Stimulated activated CD8-positive, alpha-beta memory T cell treated with anti-CD3 and anti-CD28 coated beads, Interleukin-2, amount 100 ng/mL, for 1 hour (primary cell): ENCODE data around the gene DENND4A.
"Not testable (repeated sequence)": the region's sequence is repeated elsewhere in the genome, so short reads cannot be mapped to it uniquely, and the experiment has no call there.

Experiments used
- DNase-seq, 2 donors: peaks; one replicate each; pipeline ENCODE4 v3.0.0-alpha.2; 2020; ENCODE audit warnings: low read depth in 2 of 2

Gene DENND4A

DNA sequence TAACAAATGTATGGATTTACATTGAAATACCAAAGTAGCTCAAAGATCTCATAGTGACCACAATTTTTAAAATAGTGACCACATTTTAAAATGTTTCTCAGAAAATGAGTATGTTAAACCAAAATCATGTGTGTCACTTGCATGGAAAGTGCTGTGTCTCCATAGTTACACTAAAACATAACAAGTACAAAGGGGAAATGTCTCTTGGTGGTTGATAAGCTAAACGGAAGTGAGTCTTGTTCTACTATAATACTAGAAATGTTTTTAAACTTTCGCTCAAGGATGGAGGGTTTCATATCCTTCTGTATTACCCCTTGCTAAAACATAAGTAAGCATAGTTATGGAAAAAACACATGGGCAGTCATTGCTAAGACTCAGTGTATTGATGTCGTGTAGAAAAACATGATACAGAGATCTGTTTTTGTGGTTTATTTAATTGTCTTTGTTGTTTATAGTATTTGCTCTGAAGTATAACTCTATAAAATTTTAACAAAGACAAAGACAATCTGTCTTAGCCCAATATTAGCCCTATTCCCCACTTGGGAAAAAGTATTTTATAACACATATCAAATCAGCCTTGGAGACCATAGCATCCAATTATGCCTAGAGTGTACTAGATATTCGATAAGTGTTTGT is 27.0 kb upstream of the DENND4A start:
- no peak for DNase-seq

DNA sequence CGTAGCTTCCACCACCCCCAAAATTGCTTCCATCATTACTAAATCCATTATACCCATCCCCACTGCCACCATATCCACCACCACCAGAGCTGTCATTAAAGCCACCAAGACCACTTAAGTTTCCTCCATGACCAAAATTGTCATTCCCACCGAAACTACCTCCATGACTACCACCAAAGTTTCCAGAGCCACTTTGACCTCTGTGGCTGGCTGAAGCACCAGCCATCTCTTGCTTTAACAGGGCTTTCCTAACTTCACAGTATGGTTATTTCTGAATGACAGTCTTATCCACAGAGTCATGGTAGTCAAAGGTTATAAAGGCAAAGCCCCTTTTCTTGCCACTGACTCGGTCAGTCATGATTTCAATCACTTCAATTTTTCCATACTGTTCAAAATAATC is 24.3 kb upstream of the DENND4A start:
- no peak for DNase-seq

DNA sequence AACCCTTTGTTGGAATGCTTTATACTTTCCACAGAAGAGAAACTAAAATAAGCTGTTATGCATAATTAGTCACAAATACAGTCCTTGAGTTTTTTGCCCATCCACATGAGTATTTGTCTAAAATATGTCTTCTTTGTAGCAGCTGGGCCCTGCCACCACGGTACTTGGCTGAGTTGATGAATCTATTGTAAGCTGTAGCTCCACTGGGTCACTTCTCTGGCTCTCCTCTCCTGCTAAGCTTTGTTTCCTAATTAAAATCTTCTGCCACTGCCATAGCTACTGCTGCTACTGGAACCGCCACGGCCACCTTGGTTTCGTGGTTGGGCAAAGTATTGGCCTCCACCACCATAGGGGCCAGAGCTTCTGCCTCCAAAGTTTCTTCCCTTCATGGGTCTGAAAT is 23.9 kb upstream of the DENND4A start:
- not testable (repeated sequence) for DNase-seq

DNA sequence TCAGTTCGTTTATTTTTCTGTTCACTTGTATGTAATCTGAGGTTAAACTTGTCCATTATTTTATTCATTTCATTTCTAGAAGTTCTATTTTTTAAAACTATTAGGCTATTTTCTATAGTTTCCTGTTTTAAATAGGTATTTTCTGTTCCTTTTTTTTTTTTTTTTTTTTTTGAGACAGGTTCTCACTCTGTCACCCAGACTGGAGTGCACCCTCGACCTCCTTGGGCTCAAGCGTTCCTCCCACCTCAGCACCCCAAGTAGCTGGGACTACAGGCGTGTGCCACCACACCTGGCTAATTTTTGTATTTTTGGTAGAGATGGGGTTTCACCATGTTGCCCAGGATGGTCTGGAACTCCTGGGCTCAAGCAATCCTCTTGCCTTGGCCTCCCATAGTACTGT is 22.2 kb upstream of the DENND4A start:
- DNase-seq: not testable (repeated sequence)

DNA sequence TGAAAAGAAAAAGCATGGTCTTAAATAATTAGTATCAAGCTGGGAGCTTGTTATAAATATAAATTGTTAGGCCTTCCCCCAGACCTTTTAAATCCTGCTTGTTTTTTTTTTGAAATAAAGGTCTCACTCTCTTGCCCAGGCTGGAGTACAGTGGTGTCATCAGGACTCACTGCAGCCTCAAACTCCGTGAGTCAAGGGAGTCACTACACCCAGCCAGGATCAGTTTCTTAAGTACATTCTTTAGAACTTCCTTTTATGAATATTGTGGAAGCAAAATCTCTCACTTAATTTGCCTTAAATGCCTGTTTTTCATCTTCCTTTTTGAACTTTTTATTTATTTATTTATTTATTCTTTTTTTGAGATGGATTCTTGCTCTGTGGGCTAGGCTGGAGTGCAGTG is 20.8 kb upstream of the DENND4A start:
- no peak for DNase-seq

DNA sequence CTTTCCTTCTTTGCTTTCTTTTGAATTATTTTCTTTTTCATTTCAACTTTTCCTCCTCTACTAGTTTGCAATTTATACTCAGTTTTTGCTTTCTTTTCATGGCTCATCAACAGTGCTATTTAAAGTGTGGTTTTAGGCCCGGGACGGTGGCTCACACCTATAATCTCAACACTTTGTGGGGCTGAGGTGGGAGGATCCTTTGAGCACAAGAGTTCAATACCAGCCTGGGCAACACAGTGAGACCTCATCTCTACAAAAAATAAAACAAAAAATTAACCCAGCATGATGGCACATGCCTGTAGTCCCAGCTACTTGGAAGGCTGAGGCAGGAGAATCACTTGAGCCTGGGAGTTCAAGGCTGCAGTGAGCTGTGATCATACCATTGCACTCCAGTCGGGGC is 20.4 kb upstream of the DENND4A start:
- DNase-seq: no peak

DNA sequence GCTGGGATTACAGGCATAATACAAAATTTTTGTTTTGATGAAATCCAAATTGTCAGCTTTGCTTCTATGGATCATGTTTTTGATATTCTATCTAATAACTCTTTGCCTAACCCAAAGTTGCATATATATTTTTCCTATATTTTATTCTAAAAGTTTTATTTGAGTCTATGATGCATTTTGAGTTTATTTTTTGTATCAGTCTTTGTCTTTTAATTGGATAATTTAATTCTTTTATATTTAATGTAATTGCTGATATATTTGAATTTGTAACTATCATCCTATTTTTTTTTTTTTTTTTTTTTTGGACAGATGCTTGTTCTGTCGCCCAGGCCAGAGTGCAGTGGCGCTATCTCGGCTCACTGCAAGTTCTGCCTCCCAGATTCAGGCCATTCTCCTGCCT is 19.7 kb upstream of the DENND4A start:
- no peak for DNase-seq

DNA sequence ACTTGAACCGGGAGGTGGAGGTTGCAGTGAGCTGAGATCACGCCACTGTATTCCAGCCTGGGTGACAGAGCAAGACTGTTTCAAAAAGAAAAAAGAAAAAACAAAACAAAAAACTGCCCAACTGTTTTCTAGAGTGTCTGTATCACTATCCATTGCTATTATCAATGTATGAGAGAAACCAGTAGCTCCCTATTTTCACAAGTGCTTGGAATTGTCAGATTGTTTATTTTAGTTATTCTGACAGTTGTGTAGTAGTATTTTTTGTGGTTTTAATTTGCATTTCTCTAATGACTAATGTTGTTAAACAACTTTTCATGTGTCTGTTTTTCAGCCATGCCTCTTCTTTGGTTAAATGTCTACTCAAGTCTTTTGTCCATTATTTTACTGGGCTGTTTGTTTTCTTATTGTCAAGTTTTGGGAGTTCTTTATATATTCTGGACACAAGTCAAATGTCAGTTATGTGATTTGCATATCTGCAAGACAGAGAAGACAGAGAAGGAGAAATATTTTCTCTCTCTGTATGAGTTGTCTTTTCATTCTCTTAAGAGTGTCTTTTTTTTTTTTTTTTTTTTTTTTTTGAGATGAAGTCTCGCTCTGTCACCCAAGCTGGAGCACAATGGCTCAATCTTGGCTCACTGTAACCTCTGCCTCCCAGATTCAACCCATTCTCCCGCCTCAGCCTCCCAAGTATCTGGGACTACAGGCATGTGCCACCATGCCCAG is 19.1 kb upstream of the DENND4A start:
- not testable (repeated sequence) for DNase-seq

DNA sequence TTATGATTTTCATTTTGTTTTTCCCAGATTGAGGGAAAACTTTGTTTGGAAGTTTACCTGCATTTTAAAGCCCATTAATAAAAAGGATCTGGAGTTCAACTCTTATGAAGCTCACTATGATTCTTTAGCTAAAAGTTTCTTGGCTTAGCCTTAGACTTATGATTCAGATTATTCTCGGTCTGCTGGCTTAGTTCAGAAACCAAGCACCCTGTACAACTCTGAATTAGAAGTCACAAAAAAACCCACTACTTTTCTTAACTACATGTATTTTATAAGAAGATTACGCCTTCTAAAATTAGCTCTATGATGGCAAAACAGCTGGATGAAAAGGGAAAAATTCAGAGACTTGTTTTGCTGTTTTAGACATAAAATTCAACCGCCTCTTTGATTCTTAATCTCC is 14.3 kb upstream of the DENND4A start:
- DNase-seq: no peak

DNA sequence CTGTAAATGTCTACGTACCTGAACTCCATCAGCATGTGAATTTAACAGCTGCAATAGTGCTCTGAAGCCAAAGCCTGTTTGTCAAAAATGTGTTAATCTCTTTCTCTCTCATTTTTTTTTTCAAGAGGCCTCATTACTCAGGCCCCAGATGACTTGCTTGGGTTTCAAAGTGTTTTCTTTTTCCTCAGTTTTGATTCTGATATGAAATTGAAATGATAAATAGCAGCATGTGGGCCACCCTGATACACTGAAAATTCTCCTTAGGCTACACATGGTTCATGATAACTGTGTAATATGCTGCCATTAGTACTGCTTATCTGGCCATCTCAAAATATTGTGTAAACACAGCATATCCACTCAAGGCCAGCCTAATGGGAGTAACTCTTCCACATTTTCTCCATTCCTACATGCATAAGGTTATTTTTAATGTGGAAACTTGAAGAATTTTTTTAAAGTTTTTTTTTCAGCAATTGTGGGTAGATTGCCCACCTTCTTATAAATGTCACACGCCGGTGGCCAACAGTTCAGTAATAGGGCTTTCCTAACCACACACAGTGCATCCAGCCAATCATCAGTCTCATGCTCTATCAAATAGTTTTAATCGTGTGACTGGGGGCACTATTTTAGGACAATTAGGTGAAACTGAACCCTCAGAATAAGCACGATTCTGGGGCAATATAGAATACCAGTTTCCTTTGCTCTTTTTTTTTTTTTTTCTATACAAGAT is 13.1 kb upstream of the DENND4A start:
- no peak for DNase-seq

DNA sequence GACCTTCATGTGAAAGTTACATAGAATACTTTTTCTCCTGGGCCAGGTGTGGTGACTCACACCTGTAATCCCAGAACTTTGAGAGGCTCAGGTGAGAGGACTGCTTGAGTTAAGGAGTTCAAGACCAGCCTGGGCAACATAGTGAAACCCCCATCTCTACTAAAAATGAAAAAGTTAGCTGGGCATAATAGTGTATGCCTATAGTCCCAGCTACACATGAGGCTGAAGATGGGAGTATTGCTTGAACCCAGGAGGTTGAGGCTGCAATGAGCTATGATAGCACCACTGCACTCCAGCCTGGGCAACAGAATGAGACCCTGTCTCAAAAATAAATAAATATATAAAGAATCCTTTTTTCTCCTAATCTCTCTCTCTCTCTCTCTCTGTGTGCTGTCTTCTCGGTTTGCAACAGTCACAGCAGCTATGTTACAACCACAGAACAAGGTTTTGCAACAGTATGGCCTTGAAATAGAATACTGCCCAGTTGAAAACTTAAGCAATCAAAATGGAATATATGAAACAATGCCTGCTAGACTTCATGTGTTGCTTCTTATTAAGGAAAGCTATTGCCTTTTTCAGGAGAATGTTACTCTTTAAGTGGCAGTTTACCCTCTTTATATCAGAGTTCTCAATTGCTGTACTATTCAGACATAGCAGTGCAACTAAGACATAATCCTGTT is 12.3 kb upstream of the DENND4A start:
- DNase-seq: no peak

DNA sequence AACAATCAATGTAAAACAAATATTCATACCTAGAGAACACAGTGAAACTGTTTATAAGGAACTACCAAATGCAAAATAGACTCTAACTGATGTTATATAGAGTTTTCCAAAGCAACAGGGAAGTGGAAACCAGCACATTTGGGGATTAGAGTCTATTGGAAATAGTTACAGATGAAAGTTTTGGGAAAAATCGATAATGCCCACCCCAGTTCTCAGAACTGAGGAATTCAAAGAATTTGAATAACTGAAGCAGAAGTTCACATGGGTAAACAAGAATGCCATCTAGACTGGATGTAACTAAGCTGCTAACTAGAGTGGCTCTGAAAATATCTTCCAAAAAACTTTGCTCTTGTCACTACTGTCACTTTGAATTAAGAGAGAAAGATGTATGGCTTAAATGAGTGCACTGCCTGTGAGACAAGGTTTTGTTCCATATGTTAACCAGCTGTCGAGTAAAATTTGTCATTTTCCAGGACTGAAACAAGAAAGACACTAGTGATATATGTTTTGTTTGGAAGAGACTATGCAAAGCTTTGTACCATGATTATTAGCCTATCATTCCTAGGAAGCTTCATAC is 9.2 kb upstream of the DENND4A start:
- no peak for DNase-seq

DNA sequence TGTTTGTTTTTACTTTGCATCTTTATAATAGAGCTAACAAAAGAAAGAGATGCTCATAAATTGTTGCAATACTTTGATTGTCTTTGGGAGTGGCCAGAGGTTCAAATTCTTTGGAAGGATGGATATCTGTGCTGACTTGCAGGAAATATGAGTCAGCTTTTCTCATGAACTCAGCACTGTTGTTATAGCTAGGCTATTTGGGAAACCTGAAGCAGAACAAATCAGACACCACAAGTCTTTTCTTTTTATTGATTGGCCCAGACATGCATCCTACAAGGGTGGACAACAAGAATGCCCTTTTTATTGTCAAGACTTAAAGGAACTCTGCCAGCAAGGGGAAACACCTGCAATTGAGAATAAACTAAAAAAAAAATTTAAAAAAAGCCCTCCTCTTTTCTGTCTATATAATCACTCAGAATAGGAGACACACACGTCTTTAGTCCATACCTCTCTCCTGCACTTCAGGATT is 4.6 kb upstream of the DENND4A start:
- DNase-seq: no peak

DNA sequence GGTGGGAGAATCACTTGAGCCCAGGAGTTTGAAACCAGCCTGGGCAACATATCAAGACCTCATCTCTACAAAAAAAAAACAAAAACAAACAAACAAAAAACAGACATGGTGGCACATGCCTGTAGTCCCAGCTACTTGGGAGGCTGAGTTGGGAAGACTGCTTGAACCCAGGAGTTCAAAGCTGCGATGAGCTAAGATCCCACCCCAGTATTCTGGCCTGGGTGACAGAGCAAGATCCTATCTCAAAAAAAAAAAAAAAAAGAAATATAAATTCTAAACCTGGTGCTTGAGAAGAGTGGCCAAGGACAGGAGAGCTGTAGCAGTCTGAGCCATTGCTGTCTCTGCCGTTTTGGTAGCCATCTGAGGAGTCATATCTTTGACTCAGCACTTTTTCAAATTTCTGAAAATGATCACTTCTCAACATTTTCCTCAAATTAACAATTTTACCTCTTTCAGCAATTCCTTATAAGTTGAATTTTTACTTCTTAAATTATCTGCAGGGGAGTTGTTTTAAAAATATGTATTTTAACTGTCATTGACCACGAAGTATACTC is 3.6 kb upstream of the DENND4A start:
- no peak for DNase-seq

DNA sequence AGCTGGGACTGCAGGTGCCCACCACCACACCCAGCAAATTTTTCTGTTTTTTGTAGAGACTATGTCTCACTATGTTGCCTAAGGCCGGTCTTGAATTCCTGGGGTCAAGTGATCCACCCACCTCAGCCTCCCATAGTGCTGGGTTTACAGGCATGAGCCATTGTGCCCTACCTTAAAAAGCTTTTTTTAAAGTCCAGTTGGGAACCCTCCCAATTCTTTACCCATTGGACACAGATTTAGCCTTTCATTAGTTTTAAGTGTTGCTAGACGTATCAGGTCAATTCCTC is 1.7 kb upstream of the DENND4A start:
- no peak for DNase-seq

DNA sequence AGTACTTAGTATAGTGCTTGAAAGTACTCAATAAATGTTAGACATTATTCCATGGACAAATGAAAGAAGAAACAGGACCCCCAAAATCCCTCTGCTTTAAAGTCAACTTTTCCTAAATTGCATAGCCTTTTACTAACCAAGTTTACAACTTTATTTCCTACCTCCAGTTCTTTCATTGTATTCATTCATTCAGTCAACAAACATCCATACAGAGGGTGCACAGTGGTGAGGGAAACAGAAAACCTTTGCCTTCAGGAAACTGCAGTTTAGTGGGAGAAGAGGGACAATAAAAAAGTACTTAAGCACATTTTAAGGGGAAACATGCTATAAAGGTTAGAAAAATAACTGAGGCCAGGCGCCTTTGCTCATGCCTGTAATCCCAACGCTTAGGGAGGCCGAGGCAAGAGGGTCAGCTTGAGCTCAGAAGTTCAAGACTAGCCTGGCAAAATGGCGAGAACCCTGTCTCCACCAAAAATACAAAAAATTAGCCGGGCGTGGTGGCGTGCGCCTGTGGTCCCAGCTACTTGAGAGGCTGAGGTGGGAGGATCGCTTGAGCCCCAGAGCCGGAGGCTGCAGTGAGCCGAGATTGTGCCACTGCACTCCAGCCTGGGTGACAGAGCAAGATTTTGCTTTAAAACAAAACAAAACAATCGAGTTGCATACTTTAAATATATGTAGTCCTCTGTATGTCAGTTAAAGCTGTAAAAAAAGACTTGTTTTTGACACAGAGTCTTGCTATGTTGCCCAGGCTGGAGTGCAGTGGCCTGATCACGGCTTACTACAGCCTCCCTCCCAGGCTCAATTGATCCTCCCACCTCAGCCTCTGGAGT is 1.1 kb upstream of the DENND4A start:
- DNase-seq: no peak

DNA sequence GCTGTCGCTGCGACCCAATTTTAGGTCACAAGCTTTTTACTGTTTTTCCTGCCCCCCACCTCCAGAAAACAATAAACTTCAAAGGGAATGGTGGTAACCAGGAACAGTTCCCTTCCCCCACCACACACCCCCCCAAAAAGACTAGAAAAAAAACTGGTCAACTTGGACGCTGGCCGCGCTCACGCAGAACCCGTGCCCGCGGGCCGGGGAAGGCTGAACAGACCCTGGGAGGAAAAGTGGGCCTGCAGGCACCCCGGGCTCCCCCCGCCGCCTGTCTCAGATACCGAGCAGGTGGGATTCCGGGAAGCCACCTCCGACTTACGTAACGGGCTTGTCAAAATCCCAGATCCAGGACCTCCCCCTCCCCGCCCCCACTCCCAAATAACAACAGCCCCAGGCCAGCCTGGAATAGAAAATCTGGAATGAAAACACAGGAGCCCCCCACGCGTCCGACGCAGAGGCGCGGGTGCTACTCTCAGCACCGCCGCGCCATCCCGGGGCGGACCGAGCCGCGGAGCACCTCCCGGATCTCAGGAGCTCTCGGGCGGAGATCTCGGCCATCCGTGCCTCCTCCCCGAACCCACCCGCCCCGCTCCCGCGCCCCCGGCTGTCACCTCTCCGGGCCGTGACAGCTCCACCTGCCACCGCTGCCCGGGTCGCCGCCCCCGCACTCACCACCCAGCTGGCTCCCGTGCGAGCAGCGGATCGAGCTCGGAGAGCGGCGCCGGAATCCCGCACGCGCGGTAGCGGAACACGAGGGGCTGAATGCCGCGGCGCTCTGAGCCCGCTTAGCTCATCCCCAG is 557 bp downstream of the DENND4A start:
- peak in 1 of 2 donors; percentile 23 for DNase-seq

DNA sequence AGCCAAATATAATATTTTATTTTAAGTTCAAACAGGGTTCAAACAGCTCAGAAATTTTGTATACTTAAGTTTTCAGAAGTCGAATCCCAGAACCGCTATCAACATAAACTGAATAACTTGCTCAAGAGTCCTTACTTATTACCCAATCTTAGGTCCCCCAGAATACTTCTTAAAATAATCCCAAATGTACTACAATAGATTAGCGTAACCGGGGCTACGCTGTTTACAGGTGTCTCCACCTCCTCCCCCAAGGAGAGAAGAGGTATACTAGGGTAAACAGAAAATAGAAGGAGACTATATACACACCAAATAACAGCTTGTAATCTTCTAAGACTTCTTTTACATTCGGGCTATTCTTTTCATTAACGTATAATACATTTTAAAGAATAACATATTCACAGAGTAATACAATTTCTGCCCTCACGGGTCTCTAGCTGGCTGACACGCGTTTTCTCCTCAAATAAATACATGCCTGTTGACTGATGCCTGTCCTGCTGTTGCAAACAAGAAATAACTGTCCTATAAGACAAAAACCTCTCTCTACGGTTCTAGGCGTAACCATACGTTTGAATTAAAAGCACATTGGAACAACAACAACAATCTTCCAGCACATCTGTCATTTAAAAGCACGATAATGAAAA is 1.3 kb downstream of the DENND4A start:
- DNase-seq: no peak

DNA sequence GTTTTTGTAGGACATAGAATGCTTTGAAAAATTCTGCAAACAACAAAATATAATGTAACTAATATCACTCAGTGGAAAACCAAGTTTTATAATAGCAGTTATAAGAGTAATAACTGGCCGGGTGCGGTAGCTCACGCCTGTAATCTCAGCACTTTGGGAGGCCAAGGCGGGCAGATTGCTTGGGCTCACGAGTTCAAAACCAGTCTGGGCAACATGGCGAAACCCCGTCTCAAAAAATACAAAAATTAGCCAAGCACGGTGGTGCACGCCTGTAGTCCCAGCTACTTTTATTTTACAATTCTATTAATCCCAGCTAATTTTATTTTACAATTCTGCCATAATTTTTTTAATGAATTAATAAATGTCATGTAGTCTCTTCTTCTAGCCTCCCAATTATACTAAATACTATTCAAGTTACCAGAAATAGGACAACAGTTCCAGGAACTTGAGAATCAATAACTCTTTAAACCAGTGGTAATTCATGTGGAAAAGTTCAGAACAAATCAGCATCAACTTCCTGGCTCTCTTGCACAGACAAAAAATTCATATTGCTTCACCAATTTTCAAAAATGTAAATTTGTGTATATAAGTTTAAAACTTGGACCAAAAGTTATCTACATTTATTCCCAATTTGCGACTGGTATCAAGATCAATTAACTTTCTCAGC is 2.2 kb downstream of the DENND4A start:
- no peak for DNase-seq
